RWPE2 (cell line): Measurements from ENCODE around the gene GNAT1.

Source experiments
- ATAC-seq: fragments of 200-7000 bp; cut with Tn5 transposase; 3 replicates; pipeline ENCODE4 v1.9.1; 2021; ENCODE audit warnings: low read depth
- DNase-seq: peaks from one replicate; pipeline ENCODE4 v3.0.0-alpha.2; 2020; ENCODE audit warnings: low spot score
- H3K27ac ChIP-seq: fragments of 450-650 bp; 2 replicates; pipeline ENCODE4 v1.5.1; 2017; ENCODE audit warnings: mild to moderate bottlenecking; ENCODE audit not compliant: poor library complexity, severe bottlenecking
- H3K27me3 ChIP-seq: fragments of 250-450 bp; sonication (Bioruptor Pico); 2 replicates; pipeline ENCODE4 v1.5.1; 2021; ENCODE audit warnings: mild to moderate bottlenecking, moderate library complexity; ENCODE audit not compliant: insufficient read depth, poor library complexity, severe bottlenecking
- H3K36me3 ChIP-seq: fragments of 250-450 bp; sonication (Bioruptor Pico); 2 replicates; pipeline ENCODE4 v1.5.1; 2020; ENCODE audit warnings: low read depth, mild to moderate bottlenecking, moderate library complexity
- H3K4me1 ChIP-seq: fragments of 250-450 bp; sonication (Bioruptor Pico); 2 replicates; pipeline ENCODE4 v1.5.1; 2021; ENCODE audit warnings: mild to moderate bottlenecking, moderate library complexity; ENCODE audit not compliant: insufficient read depth, poor library complexity, severe bottlenecking
- H3K4me3 ChIP-seq: fragments of 250-450 bp; sonication (Bioruptor Pico); 2 replicates; pipeline ENCODE4 v1.5.1; 2021; ENCODE audit warnings: mild to moderate bottlenecking, moderate library complexity; ENCODE audit not compliant: severe bottlenecking
- H3K9me3 ChIP-seq: fragments of 250-450 bp; sonication (Bioruptor Pico); 2 replicates; pipeline ENCODE4 v1.5.1; 2021; ENCODE audit warnings: mild to moderate bottlenecking, moderate library complexity; ENCODE audit not compliant: severe bottlenecking
- TF ChIP-seq, protein P1 (sequence below): fragments of 450-650 bp; IDR thresholded peaks from one replicate; pipeline ENCODE4 v1.5.1; 2017; ENCODE audit warnings: mild to moderate bottlenecking, moderate library complexity; ENCODE audit not compliant: poor library complexity, severe bottlenecking

GNAT1 gene

DNA sequence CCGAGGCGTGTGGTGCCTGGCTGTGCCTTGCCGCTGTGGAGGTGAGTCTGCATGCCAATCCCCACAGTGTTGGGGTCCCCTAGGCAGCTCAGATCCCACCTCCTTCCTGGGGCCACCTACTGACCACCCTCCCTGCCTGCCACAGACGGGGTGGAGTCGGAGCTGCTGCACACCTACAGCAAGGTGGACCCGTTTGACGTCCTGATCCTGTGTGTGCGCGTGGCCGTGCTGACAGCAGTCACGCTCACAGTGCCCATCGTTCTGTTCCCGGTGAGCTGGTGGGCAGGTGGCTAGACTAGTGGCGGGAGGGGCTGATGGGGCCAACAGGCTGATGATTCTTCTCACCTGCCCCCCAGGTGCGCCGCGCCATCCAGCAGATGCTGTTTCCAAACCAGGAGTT is 27.0 kb downstream of the GNAT1 start:
- Histone ChIP-seq H3K9me3 (no peaks in the 10 kb centered on the region), H3K27me3 (no peaks in the 10 kb centered on the region), H3K4me1 (no peaks in the 10 kb centered on the region), H3K27ac (no peak overlapping the region), H3K36me3 (no peaks in the 10 kb centered on the region), H3K4me3 (no peak overlapping the region)
- DNase-seq, result no peak
- TF ChIP-seq, protein P1, sequence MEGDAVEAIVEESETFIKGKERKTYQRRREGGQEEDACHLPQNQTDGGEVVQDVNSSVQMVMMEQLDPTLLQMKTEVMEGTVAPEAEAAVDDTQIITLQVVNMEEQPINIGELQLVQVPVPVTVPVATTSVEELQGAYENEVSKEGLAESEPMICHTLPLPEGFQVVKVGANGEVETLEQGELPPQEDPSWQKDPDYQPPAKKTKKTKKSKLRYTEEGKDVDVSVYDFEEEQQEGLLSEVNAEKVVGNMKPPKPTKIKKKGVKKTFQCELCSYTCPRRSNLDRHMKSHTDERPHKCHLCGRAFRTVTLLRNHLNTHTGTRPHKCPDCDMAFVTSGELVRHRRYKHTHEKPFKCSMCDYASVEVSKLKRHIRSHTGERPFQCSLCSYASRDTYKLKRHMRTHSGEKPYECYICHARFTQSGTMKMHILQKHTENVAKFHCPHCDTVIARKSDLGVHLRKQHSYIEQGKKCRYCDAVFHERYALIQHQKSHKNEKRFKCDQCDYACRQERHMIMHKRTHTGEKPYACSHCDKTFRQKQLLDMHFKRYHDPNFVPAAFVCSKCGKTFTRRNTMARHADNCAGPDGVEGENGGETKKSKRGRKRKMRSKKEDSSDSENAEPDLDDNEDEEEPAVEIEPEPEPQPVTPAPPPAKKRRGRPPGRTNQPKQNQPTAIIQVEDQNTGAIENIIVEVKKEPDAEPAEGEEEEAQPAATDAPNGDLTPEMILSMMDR, result no peak
- ATAC-seq, result no peak

DNA sequence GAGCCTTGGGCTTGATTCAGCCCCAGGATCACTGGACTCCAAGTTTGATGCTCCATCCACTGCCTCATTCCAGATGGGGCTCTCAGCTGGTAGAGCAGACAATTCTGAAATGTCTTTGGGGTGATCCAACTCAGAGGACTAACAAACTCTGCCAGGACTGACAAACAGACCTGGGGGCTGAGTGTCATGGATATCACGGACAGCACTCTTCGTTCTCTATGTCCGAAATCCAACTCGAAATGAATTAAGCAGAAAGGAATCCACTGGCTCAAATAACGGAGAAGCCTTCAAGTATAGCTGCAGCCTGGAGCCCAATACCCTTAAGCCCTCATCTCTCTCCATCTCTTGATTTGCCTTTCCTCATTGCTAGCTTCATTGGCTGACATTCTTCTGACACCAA is 27.9 kb downstream of the GNAT1 start:
- Histone ChIP-seq H3K9me3 (no peaks in the 10 kb centered on the region), H3K27ac (no peak overlapping the region), H3K27me3 (no peaks in the 10 kb centered on the region), H3K36me3 (no peaks in the 10 kb centered on the region), H3K4me3 (no peak overlapping the region), H3K4me1 (no peaks in the 10 kb centered on the region)
- TF ChIP-seq, protein P1, result no peak
- ATAC-seq, result no peak
- DNase-seq, result no peak

DNA sequence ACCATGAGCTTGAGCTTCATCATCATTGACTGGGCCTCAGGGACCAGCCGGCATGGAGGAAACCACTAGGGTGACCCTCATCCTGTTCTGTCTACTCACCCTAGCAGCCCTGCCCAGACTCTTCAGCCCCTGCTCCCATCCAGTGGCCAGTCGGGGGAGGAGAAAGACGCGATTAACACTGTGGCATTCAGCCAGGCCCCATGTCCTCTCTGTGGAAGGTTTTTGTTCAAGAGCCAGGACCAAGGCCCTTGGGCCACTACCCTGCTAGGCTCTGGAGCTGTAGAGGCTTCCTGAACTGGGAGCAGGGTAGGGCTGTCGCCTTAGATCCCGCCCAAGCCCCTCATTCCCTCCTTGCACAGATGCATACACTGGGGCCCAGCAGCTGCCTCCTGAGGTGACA is 28.7 kb downstream of the GNAT1 start:
- H3K4me3 ChIP-seq, result no peak overlapping the region
- no peaks in the 10 kb centered on the region for H3K9me3 ChIP-seq
- no peaks in the 10 kb centered on the region for H3K27me3 ChIP-seq
- ATAC-seq (no peak), DNase-seq (no peak)
- no peaks in the 10 kb centered on the region for H3K4me1 ChIP-seq
- H3K36me3 ChIP-seq, result no peaks in the 10 kb centered on the region
- no peak overlapping the region for H3K27ac ChIP-seq
- TF ChIP-seq, protein P1, result no peak

DNA sequence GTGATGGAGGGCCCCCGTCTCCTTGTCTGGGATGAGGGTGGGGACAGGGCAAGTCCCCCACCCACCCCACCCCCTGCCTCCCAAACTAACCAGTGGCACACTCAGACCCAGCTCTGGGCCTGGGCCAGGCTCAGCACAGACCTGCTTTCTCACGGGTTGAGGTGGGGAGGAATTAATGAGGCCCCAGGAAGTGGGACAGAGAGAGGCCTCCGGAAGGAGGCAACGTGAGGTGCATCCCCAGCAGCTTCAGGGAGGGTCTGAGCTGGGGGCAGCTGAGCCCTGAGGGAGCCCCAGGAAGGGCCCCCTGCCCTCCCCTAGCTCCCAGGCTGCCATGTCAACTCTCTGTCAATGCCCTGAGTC is 29.6 kb downstream of the GNAT1 start:
- Histone ChIP-seq H3K9me3 (no peaks in the 10 kb centered on the region), H3K4me3 (no peak overlapping the region), H3K36me3 (no peaks in the 10 kb centered on the region), H3K4me1 (no peaks in the 10 kb centered on the region), H3K27me3 (no peaks in the 10 kb centered on the region), H3K27ac (no peak overlapping the region)
- TF ChIP-seq, protein P1, result no peak
- ATAC-seq (no peak), DNase-seq (no peak)

DNA sequence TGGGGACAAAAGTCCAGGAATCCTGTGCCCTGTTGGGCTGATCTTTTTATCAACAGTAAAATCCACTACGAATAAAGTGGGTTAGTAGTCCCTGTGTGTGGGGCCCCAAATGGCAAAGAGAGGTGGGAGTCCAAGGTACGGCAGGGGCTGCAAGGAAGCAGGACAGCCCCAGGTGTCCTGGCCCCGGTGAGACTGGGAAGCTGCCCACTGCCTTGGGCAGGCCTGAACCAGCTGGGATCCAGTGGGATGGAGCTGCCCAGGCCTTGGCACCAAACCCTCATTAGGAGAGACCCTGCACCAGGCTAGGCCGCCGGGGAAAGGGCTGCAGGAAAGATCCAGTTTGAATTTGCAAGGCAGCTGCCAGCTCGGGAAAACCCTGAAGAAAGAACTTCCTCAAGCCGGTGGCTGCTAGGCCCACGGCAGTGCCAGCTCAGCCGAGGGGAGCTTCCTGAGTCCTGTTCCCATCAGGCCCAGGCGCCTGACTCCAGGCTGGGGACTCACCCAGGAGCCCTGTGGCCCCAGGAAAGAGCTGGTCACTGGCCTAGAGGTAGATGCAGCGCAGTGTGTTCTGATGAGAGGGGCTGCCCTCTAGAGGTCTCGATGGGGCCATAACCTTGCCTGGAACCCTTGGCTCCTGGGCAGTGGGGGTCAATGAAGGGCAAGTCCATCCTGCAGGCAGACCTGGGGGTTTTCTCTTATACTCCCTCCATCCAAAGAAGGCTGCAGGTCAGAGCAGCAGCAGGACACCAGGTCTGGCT is 30.2 kb downstream of the GNAT1 start:
- H3K4me1 ChIP-seq, result no peaks in the 10 kb centered on the region
- DNase-seq (no peak), ATAC-seq (no peak)
- H3K27me3 ChIP-seq, result no peaks in the 10 kb centered on the region
- no peaks in the 10 kb centered on the region for H3K36me3 ChIP-seq
- no peak overlapping the region for H3K4me3 ChIP-seq
- H3K9me3 ChIP-seq, result no peaks in the 10 kb centered on the region
- no peak overlapping the region for H3K27ac ChIP-seq
- TF ChIP-seq, protein P1, result no peak
